K562 (cell line): ENCODE results near the gene ABCA7. TPM values are rescaled to one million over a fixed set of nuclear protein-coding genes. Genes with fewer than 3 reads are reported as not detected.
A peak's percentile ranks its signal among the peaks of the same experiment; 100 is the strongest.

Experiments used
- ATAC-seq: fragments of 200-7000 bp; cut with Tn5 transposase; 3 replicates; pipeline ENCODE4 v1.9.1; 2020; ENCODE audit warnings: moderate library complexity
- BruUV-seq: library from RNA; stranded (reverse); fragments of 400-500 nt; replicated peaks from 2 replicates; lab custom pipeline; 2021; lab: Mats Ljungman, UMichigan
- CTCF ChIA-PET: fragments of 300-600 bp; formaldehyde crosslinking; extraction: SDS; loops from one replicate; lab custom pipeline; 2021; ENCODE audit warnings: low intra/inter-chr PET ratio; lab: Yijun Ruan, JAX
- POLR2A ChIA-PET: fragments of 300-600, 350-650 bp; sonication (Branson Sonifier 250); formaldehyde crosslinking; extraction: SDS; loops from one replicate; lab custom pipeline; 2021; ENCODE audit warnings: antibody characterized with exemption, inconsistent platforms; lab: Yijun Ruan, JAX
- DNase-seq, 4 experiments: peaks; one replicate each; pipeline versions ENCODE4 v3.0.0 to v3.0.0-alpha.2; 2011 to 2018; ENCODE audit warnings: low spot score in 3 of 4, mixed read lengths in 3 of 4; ENCODE audit errors: extremely low read depth in 1 of 4
- FAIRE-seq: peaks from 2 replicates; lab custom pipeline; 2011; peaks lifted over from hg19 to GRCh38; lab: Jason Lieb, UNC
- H2AFZ ChIP-seq: 2 replicates; pipeline ENCODE4 v1.6.0; 2011; ENCODE audit warnings: low read depth, low read length, control low read depth, inconsistent platforms
- H3K27ac ChIP-seq: fragments of 200-600 bp; 3 replicates; pipeline ENCODE4 v1.8.0; 2011; ENCODE audit warnings: low read depth, mild to moderate bottlenecking, control low read depth, inconsistent platforms, low read length, moderate library complexity, mixed read lengths; ENCODE audit errors: extremely low read depth
- H3K27me3 ChIP-seq, 2 experiments: fragments of 300-600 bp in 1 of 2; 2 replicates in 1 of 2; 3 replicates in 1 of 2; pipeline versions ENCODE4 v1.6.0 to v1.8.0; 2011; ENCODE audit warnings: inconsistent platforms in 2 of 2, low read length in 2 of 2, mild to moderate bottlenecking in 1 of 2, mixed read lengths in 1 of 2, moderate library complexity in 1 of 2; ENCODE audit not compliant: control insufficient read depth in 2 of 2, insufficient read depth in 2 of 2
- H3K36me3 ChIP-seq: fragments of 300-600 bp; 3 replicates; pipeline ENCODE4 v1.8.0; 2011; ENCODE audit warnings: mild to moderate bottlenecking, low read length, inconsistent platforms; ENCODE audit not compliant: control insufficient read depth, insufficient read depth
- H3K4me1 ChIP-seq, 2 experiments: fragments of 200-600 bp in 1 of 2; replicated peaks in 1 of 2; 2 replicates in 1 of 2; 3 replicates in 1 of 2; pipeline versions ENCODE4 v1.5.1 to v1.8.0; 2011; ENCODE audit warnings: inconsistent platforms in 2 of 2, low read length in 2 of 2, mild to moderate bottlenecking in 1 of 2, mixed read lengths in 1 of 2, moderate library complexity in 1 of 2; ENCODE audit not compliant: control insufficient read depth in 2 of 2, insufficient read depth in 2 of 2
- H3K4me2 ChIP-seq: 2 replicates; pipeline ENCODE4 v1.6.1; 2011; ENCODE audit warnings: low read length, control low read depth, inconsistent platforms, mixed read lengths; ENCODE audit not compliant: insufficient read depth
- H3K4me3 ChIP-seq: fragments of 200-600 bp; sonication (generic), shearing (Covaris generic); 2 replicates; pipeline ENCODE4 v1.5.1; 2016; ENCODE audit warnings: control low read depth, inconsistent platforms
- H3K79me2 ChIP-seq: fragments of 200-600 bp; 3 replicates; pipeline ENCODE4 v1.8.0; 2011; ENCODE audit warnings: low read length, inconsistent platforms; ENCODE audit not compliant: control insufficient read depth, insufficient read depth
- H3K9ac ChIP-seq, 2 experiments: 2 replicates each; pipeline versions ENCODE4 v1.6.0 to v1.6.1; 2011; ENCODE audit warnings: low read depth in 2 of 2, low read length in 2 of 2, control low read depth in 1 of 2, inconsistent platforms in 1 of 2, mild to moderate bottlenecking in 1 of 2, mixed read lengths in 1 of 2; ENCODE audit not compliant: insufficient read depth in 1 of 2
- H3K9me1 ChIP-seq: one replicate; pipeline ENCODE4 v1.6.0; 2011; ENCODE audit warnings: inconsistent platforms, mild to moderate bottlenecking, low read length, moderate library complexity; ENCODE audit not compliant: control insufficient read depth, insufficient read depth
- H3K9me3 ChIP-seq: replicated peaks from 2 replicates; pipeline ENCODE4 v1.5.1; 2011; ENCODE audit warnings: low read depth, low read length, inconsistent platforms; ENCODE audit not compliant: control insufficient read depth, insufficient read depth
- H4K20me1 ChIP-seq: replicated peaks from 2 replicates; pipeline ENCODE4 v1.6.1; 2011; ENCODE audit warnings: low read length, inconsistent platforms, mixed read lengths; ENCODE audit not compliant: control insufficient read depth, insufficient read depth
- CHCHD3 ChIP-seq: fragments of 250-450 bp; sonication (Bioruptor Pico); IDR thresholded peaks from 2 replicates; pipeline ENCODE4 v2.1.2; 2022; ENCODE audit warnings: mild to moderate bottlenecking
- CTBP1 ChIP-seq: fragments of 450-650 bp; IDR thresholded peaks from 2 replicates; pipeline ENCODE4 v1.6.1; 2016; ENCODE audit warnings: borderline replicate concordance
- HDAC3 ChIP-seq: fragments of 450-650 bp; IDR thresholded peaks from 2 replicates; pipeline ENCODE4 v1.6.1; 2018; ENCODE audit warnings: borderline replicate concordance, mild to moderate bottlenecking, moderate library complexity; ENCODE audit not compliant: partially characterized antibody
- JUNB ChIP-seq: fragments of 450-650 bp; formaldehyde crosslinking; conservative IDR thresholded peaks from 2 replicates; pipeline ENCODE4 v1.4.0; 2020; ENCODE audit warnings: mild to moderate bottlenecking
- PCBP1 ChIP-seq: fragments of 200-400 bp; formaldehyde crosslinking; IDR thresholded peaks from 2 replicates; pipeline ENCODE4 v1.6.1; 2018; ENCODE audit warnings: mild to moderate bottlenecking, low read depth, low read length; ENCODE audit not compliant: poor library complexity, severe bottlenecking
- POLR2G ChIP-seq: fragments of 200-400 bp; formaldehyde crosslinking; IDR thresholded peaks from 2 replicates; pipeline ENCODE4 v1.6.1; 2017; ENCODE audit warnings: low read depth, mild to moderate bottlenecking, antibody characterized with exemption, low read length, moderate library complexity
- PTRF ChIP-seq: fragments of 450-650 bp; IDR thresholded peaks from 2 replicates; pipeline ENCODE4 v1.6.1; 2016; ENCODE audit warnings: mild to moderate bottlenecking, missing genetic modification characterization, missing compliant biosample characterization
- RFX5 ChIP-seq: IDR thresholded peaks from 2 replicates; pipeline ENCODE4 v1.6.1; 2011; ENCODE audit warnings: low read depth, mild to moderate bottlenecking, improper control_type of control experiment, low read length
- SRSF1 ChIP-seq: fragments of 200-400 bp; formaldehyde crosslinking; IDR thresholded peaks from 2 replicates; pipeline ENCODE4 v1.6.1; 2017; ENCODE audit warnings: mild to moderate bottlenecking, low read depth, low read length, moderate library complexity
- XRCC3 ChIP-seq: fragments of 450-650 bp; IDR thresholded peaks from 2 replicates; pipeline ENCODE4 v1.6.1; 2017; ENCODE audit warnings: mild to moderate bottlenecking, moderate library complexity
- ZNF23 ChIP-seq: fragments of 250-450 bp; sonication (Bioruptor Pico); IDR thresholded peaks from 2 replicates; pipeline ENCODE4 v1.4.0; 2020; ENCODE audit warnings: mild to moderate bottlenecking
- ZNF253 ChIP-seq: fragments of 250-450 bp; sonication (Bioruptor Pico); conservative IDR thresholded peaks from 2 replicates; pipeline ENCODE4 v1.6.1; 2021; ENCODE audit warnings: mild to moderate bottlenecking
- ZNF766 ChIP-seq: fragments of 200-800 bp; sonication (Bioruptor generic); conservative IDR thresholded peaks from 2 replicates; pipeline ENCODE4 v1.6.1; 2016; ENCODE audit warnings: missing genetic modification characterization, missing compliant biosample characterization
- WGBS: fragments of 100-300 bp; shearing (Covaris generic); methylation state at CpG from one replicate; pipeline ENCODE4 v1.1.6; 2016; ENCODE audit warnings: low coverage, mixed read lengths; ENCODE audit not compliant: insufficient coverage; ENCODE audit errors: missing lambda C conversion rate; 5-methylcytosine and 5-hydroxymethylcytosine counted together
- in situ Hi-C: fragments of 300-500 bp; cut with MboI; formaldehyde crosslinking; loops from 4 replicates; pipeline ENCODE4 v1.15.0; 2018; ENCODE audit warnings: inconsistent platforms, mixed read lengths
- intact Hi-C: fragments of 100-400 bp; cut with micrococcal nuclease; formaldehyde crosslinking; loops from 2 replicates; pipeline ENCODE4 v1.14.2; 2022
- polyA plus RNA-seq, 8 experiments: library from polyadenylated mRNA; depleted of rRNA in 4 of 8; stranded (reverse) in 5 of 8; unstranded in 3 of 8; fragments of >200 nt; fragmentation: Nextera tagmentation in 2 of 8; fragmentation: Illumina TruSeq in 1 of 8; extraction: Ambion mirVana in 2 of 8; extraction: Trizol in 1 of 8; gene quantifications; 2 replicates each; pipeline versions ENCODE4 v1.2.1 to v1.2.3, GENCODE V29; 2011 to 2014; ENCODE audit warnings: inconsistent platforms in 1 of 8, missing spikeins in 1 of 8
- total RNA-seq, 7 experiments: library from RNA; depleted of rRNA in 6 of 7; stranded (reverse); fragments of >200 nt in 6 of 7; fragmentation: Illumina TruSeq in 2 of 7; extraction: Trizol in 2 of 7; gene quantifications; 2 replicates each; pipeline versions ENCODE4 v1.2.1 to v1.2.3, GENCODE V29; 2011 to 2021; ENCODE audit warnings: low replicate concordance in 1 of 7

The ABCA7 gene
- total and polyA plus RNA-seq, 9 of the 15 experiments (the other 6 are each of a cell fraction or from before 2014, with no cell fraction given), result 2.3 to 96.1 (median 31.2) TPM

GRCh38 chr19:1001538-1002166 is 38.3 kb upstream of the ABCA7 start (continued):
- TF ChIP-seq CTBP1 (peak; percentile 49; the same call in 1 of the 2 replicates), HDAC3 (no peak), XRCC3 (no peak), SRSF1 (no peak), ZNF253 (no peak), POLR2G (0 out of 2 replicates have a peak, but pooled peaks have one; percentile 26), RFX5 (no peak), PCBP1 (no peak)
- TF ChIP-seq, all 486 proteins: peak for 45

DNA sequence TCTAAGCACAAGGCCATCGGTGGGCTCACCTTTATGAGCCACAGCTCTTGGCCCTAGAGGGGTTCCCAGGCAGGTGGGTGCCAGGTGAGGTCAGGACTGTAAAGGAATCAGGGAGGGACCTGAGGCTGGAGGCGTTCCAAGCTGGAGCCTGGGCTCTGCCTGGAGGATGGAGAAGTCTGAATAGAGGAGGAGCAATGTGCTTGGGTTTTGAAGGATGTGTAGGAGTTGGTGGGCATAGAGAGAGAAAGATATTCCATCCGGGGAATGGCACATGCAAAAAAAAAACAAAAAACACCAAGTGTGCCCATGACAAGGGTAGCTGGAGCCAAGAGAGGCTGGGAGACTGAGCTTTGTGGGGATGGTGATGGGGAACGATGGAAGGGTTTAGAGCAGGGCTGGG is 37.3 kb upstream of the ABCA7 start:
- no peaks in the 10 kb centered on the region for H3K36me3 ChIP-seq
- TF ChIP-seq ZNF23 (CRISPR knock-in tag) (no peak), ZNF766 (CRISPR knock-in tag) (no peak), CHCHD3 (no peak), JUNB (CRISPR knock-in tag) (no peak), PTRF (no peak)
- TF ChIP-seq, all 486 proteins: peak for 0
- WGBS, result 0% methylated on average over 4 of the region's 4 CpGs
- Histone ChIP-seq H3K9ac (no peak overlapping the region), H3K27me3 (no peaks in the 10 kb centered on the region), H3K4me2 (no peak overlapping the region), H3K9me1 (no peaks in the 10 kb centered on the region), H2AFZ (no peak overlapping the region), H3K9me3 (no peaks in the 10 kb centered on the region), H3K4me3 (no peak overlapping the region), H3K4me1 (peaks cover 4 to 68% of the 10 kb centered on the region in 2 experiments; a peak in 4 of 5 replicates), H4K20me1 (no peaks in the 10 kb centered on the region), H3K79me2 (no peaks in the 10 kb centered on the region), H3K27ac (no peak overlapping the region)
- ATAC-seq (no peak), DNase-seq (no peak), FAIRE-seq (no peak)
- in situ Hi-C loops, result no loop called here
- CTCF ChIA-PET, result no interaction called here
- POLR2A ChIA-PET, result interaction anchor here (0.6 kb wide), 1 partner anchor 213 kb away, joined by 3 read pairs; no protein-coding TSS in a partner anchor
- intact Hi-C loops, result no loop called here
- BruUV-seq, result no TSS peak
